Neural cell (in vitro differentiated cells): ENCODE measurements around the gene KRTAP10-2. TPM values are rescaled to one million over a fixed set of nuclear protein-coding genes. Genes with fewer than 3 reads are reported as not detected.
"Not testable (repeated sequence)": the region's sequence is repeated elsewhere in the genome, so short reads cannot be mapped to it uniquely, and the experiment has no call there.

Experiments used
- H2AFZ ChIP-seq: fragments of 200-600, 300-800 bp; sonication (generic), shearing (Covaris generic); 2 replicates; pipeline ENCODE4 v1.6.0; 2014; ENCODE audit warnings: low read depth, mild to moderate bottlenecking, antibody characterized with exemption, low read length, moderate library complexity
- H3F3A ChIP-seq: fragments of 200-600 bp; shearing (Covaris generic); 2 replicates; pipeline ENCODE4 v1.6.1; 2016; ENCODE audit warnings: mild to moderate bottlenecking, moderate library complexity, mixed read lengths, antibody characterized with exemption, low read length; ENCODE audit not compliant: insufficient read depth, poor library complexity, severe bottlenecking
- H3K27ac ChIP-seq: fragments of 200-600, 300-800 bp; sonication (generic), shearing (Covaris generic); 2 replicates; pipeline ENCODE4 v1.5.1; 2014; ENCODE audit warnings: mild to moderate bottlenecking, low read length, moderate library complexity
- H3K27me3 ChIP-seq: fragments of 300-800, 200-600 bp; sonication (generic), shearing (Covaris generic); 2 replicates; pipeline ENCODE4 v1.6.0; 2014; ENCODE audit warnings: mild to moderate bottlenecking, low read depth, low read length, moderate library complexity; ENCODE audit not compliant: insufficient read depth
- H3K36me3 ChIP-seq: fragments of 300-800, 200-600 bp; sonication (generic), shearing (Covaris generic); 2 replicates; pipeline ENCODE4 v1.5.1; 2014; ENCODE audit warnings: mild to moderate bottlenecking, antibody characterized with exemption, low read length, moderate library complexity; ENCODE audit not compliant: insufficient read depth
- H3K4me2 ChIP-seq: fragments of 300-800, 200-600 bp; sonication (generic), shearing (Covaris generic); 2 replicates; pipeline ENCODE4 v1.6.0; 2014; ENCODE audit warnings: mild to moderate bottlenecking, low read length
- H3K4me3 ChIP-seq: fragments of 300-800, 200-600 bp; sonication (generic), shearing (Covaris generic); 2 replicates; pipeline ENCODE4 v1.5.1; 2014; ENCODE audit warnings: mild to moderate bottlenecking, low read length, moderate library complexity
- H3K79me2 ChIP-seq: fragments of 200-600 bp; shearing (Covaris generic); replicated peaks from 2 replicates; pipeline ENCODE4 v1.6.0; 2014; ENCODE audit warnings: mild to moderate bottlenecking, low read length, moderate library complexity; ENCODE audit not compliant: insufficient read depth
- H3K9ac ChIP-seq: fragments of 300-800, 200-600 bp; sonication (generic), shearing (Covaris generic); 2 replicates; pipeline ENCODE4 v1.6.1; 2016; ENCODE audit warnings: mild to moderate bottlenecking, low read length, mixed read lengths
- H3K9me2 ChIP-seq: fragments of 200-600 bp; shearing (Covaris generic); 2 replicates; pipeline ENCODE4 v1.6.1; 2016; ENCODE audit warnings: mild to moderate bottlenecking, low read length, mixed read lengths; ENCODE audit not compliant: insufficient read depth
- H3K9me3 ChIP-seq: fragments of 200-600, 300-800 bp; sonication (generic), shearing (Covaris generic); 2 replicates; pipeline ENCODE4 v1.6.1; 2016; ENCODE audit warnings: mild to moderate bottlenecking, mixed run types, low read length, moderate library complexity, mixed read lengths
- H4K20me1 ChIP-seq: fragments of 200-600 bp; shearing (Covaris generic); 2 replicates; pipeline ENCODE4 v1.6.1; 2016; ENCODE audit warnings: mild to moderate bottlenecking, mixed run types; ENCODE audit not compliant: insufficient read depth
- EP300 ChIP-seq: fragments of 450-650 bp; conservative IDR thresholded peaks from 2 replicates; pipeline ENCODE4 v1.6.1; 2014; ENCODE audit warnings: antibody characterized with exemption, mild to moderate bottlenecking, moderate library complexity; ENCODE audit not compliant: poor library complexity, severe bottlenecking
- EZH2 ChIP-seq: fragments of 200-600, 300-800 bp; shearing (Covaris generic), sonication (generic); IDR thresholded peaks from 2 replicates; pipeline ENCODE4 v1.6.1; 2014; ENCODE audit warnings: antibody characterized with exemption, low read length, borderline replicate concordance, mild to moderate bottlenecking; ENCODE audit not compliant: insufficient read depth, poor library complexity, severe bottlenecking
- MXI1 ChIP-seq: fragments of 450-650 bp; conservative IDR thresholded peaks from 2 replicates; pipeline ENCODE4 v1.6.1; 2014; ENCODE audit warnings: antibody characterized with exemption, mild to moderate bottlenecking; ENCODE audit not compliant: poor library complexity, severe bottlenecking
- POLR2AphosphoS5 ChIP-seq: IDR thresholded peaks from 2 replicates; pipeline ENCODE4 v1.6.1; 2012
- RAD21 ChIP-seq: fragments of 450-650 bp; conservative IDR thresholded peaks from 2 replicates; pipeline ENCODE4 v1.6.1; 2014; ENCODE audit warnings: antibody characterized with exemption, mild to moderate bottlenecking, moderate library complexity
- REST ChIP-seq: IDR thresholded peaks from 2 replicates; pipeline ENCODE4 v1.6.1; 2012; ENCODE audit warnings: borderline replicate concordance
- SMC3 ChIP-seq: fragments of 450-650 bp; conservative IDR thresholded peaks from 2 replicates; pipeline ENCODE4 v1.6.1; 2014; ENCODE audit warnings: antibody characterized with exemption, mild to moderate bottlenecking, moderate library complexity; ENCODE audit not compliant: poor library complexity
- TAF1 ChIP-seq: IDR thresholded peaks from 2 replicates; pipeline ENCODE4 v1.6.1; 2012; ENCODE audit warnings: low read depth
- polyA plus RNA-seq: library from polyadenylated mRNA; depleted of rRNA; stranded (reverse); fragments of >200 nt; gene quantifications from 2 replicates; pipeline ENCODE4 v1.2.3, GENCODE V29; 2014
- TF ChIP-seq, protein P1 (sequence below): fragments of 450-650 bp; IDR thresholded peaks from 2 replicates; pipeline ENCODE4 v1.5.1; 2014; ENCODE audit warnings: antibody characterized with exemption, mild to moderate bottlenecking, moderate library complexity; ENCODE audit not compliant: poor library complexity, severe bottlenecking

Gene KRTAP10-2
- polyA plus RNA-seq, 1 donor from 2014 or later = not detected

GRCh38 chr21:44550807-44551206, 498 bp downstream of the KRTAP10-2 start:
- Histone ChIP-seq H3K36me3 (no peaks in the 10 kb centered on the region), H4K20me1 (no peaks in the 10 kb centered on the region), H3K4me2 (no peak overlapping the region), H3K4me3 (no peak overlapping the region), H3K27ac (no peak overlapping the region), H3K9me3 (no peaks in the 10 kb centered on the region), H3F3A (no peaks in the 10 kb centered on the region), H3K79me2 (no peaks in the 10 kb centered on the region), H3K9ac (no peak overlapping the region), H3K9me2 (no peaks in the 10 kb centered on the region), H2AFZ (no peak overlapping the region), H3K27me3 (no peaks in the 10 kb centered on the region)
- TF ChIP-seq POLR2AphosphoS5 = no peak

GRCh38 chr21:44550285-44550684, 1.0 kb downstream of the KRTAP10-2 start:
- not testable (repeated sequence) for H2AFZ ChIP-seq, H3K36me3 ChIP-seq, H3K79me2 ChIP-seq, H3K9ac ChIP-seq, H3K27ac ChIP-seq, H3F3A ChIP-seq, H3K4me3 ChIP-seq, H3K9me3 ChIP-seq, H3K27me3 ChIP-seq, H3K4me2 ChIP-seq, H4K20me1 ChIP-seq, H3K9me2 ChIP-seq

GRCh38 chr21:44549525-44550211, 1.6 kb downstream of the KRTAP10-2 start:
- TF ChIP-seq SMC3 (no peak), REST (no peak), EZH2 (no peak), POLR2AphosphoS5 (no peak), EP300 (no peak), TAF1 (no peak), RAD21 (no peak), MXI1 (no peak)
- TF ChIP-seq, protein P1, sequence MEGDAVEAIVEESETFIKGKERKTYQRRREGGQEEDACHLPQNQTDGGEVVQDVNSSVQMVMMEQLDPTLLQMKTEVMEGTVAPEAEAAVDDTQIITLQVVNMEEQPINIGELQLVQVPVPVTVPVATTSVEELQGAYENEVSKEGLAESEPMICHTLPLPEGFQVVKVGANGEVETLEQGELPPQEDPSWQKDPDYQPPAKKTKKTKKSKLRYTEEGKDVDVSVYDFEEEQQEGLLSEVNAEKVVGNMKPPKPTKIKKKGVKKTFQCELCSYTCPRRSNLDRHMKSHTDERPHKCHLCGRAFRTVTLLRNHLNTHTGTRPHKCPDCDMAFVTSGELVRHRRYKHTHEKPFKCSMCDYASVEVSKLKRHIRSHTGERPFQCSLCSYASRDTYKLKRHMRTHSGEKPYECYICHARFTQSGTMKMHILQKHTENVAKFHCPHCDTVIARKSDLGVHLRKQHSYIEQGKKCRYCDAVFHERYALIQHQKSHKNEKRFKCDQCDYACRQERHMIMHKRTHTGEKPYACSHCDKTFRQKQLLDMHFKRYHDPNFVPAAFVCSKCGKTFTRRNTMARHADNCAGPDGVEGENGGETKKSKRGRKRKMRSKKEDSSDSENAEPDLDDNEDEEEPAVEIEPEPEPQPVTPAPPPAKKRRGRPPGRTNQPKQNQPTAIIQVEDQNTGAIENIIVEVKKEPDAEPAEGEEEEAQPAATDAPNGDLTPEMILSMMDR = no peak
- H4K20me1 ChIP-seq = no peaks in the 10 kb centered on the region

More at GRCh38 chr21:44549525-44550211, 1.6 kb downstream of the KRTAP10-2 start:
- Histone ChIP-seq H2AFZ (no peak overlapping the region), H3K79me2 (no peaks in the 10 kb centered on the region), H3K9me2 (no peaks in the 10 kb centered on the region), H3K4me2 (no peak overlapping the region), H3K36me3 (no peaks in the 10 kb centered on the region), H3K9me3 (no peaks in the 10 kb centered on the region), H3K9ac (no peak overlapping the region), H3F3A (no peaks in the 10 kb centered on the region), H3K27me3 (no peaks in the 10 kb centered on the region), H3K27ac (no peak overlapping the region), H3K4me3 (no peak overlapping the region)
